ENCODE measurements around the gene FOXD1. TPM values are rescaled to one million over a fixed set of nuclear protein-coding genes. Genes with fewer than 3 reads are reported as not detected.

FOXD1 gene
- total and polyA plus RNA-seq, 9 of the 15 experiments (the other 6 are each of a cell fraction or from before 2014, with no cell fraction given) = 0.03 to 0.40 (median 0.10) TPM; not detected in 4

GRCh38 chr5:73451224-73452130 lies 2.9 kb upstream of the FOXD1 start (continued):
- TF ChIP-seq, protein P1, sequence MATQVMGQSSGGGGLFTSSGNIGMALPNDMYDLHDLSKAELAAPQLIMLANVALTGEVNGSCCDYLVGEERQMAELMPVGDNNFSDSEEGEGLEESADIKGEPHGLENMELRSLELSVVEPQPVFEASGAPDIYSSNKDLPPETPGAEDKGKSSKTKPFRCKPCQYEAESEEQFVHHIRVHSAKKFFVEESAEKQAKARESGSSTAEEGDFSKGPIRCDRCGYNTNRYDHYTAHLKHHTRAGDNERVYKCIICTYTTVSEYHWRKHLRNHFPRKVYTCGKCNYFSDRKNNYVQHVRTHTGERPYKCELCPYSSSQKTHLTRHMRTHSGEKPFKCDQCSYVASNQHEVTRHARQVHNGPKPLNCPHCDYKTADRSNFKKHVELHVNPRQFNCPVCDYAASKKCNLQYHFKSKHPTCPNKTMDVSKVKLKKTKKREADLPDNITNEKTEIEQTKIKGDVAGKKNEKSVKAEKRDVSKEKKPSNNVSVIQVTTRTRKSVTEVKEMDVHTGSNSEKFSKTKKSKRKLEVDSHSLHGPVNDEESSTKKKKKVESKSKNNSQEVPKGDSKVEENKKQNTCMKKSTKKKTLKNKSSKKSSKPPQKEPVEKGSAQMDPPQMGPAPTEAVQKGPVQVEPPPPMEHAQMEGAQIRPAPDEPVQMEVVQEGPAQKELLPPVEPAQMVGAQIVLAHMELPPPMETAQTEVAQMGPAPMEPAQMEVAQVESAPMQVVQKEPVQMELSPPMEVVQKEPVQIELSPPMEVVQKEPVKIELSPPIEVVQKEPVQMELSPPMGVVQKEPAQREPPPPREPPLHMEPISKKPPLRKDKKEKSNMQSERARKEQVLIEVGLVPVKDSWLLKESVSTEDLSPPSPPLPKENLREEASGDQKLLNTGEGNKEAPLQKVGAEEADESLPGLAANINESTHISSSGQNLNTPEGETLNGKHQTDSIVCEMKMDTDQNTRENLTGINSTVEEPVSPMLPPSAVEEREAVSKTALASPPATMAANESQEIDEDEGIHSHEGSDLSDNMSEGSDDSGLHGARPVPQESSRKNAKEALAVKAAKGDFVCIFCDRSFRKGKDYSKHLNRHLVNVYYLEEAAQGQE (IDR thresholded peaks at IDR 0.05; ENCODE audit: borderline replicate concordance) = peak; percentile 62; the same call in 1 of the 2 replicates
- TF ChIP-seq, protein P1 (CRISPR knock-in tag; IDR thresholded peaks at IDR 0.05; ENCODE audit: low read depth) = no peak
- TF ChIP-seq CTBP1 (IDR thresholded peaks at IDR 0.05; ENCODE audit: borderline replicate concordance) (0 out of 2 replicates have a peak, but pooled peaks have one; percentile 34), SMAD2 (IDR thresholded peaks at IDR 0.05; ENCODE audit: low read depth, low read length) (no peak), BCL6 (CRISPR knock-in tag; IDR thresholded peaks at IDR 0.05) (no peak), KDM2B (CRISPR knock-in tag; IDR thresholded peaks at IDR 0.05) (0 out of 2 replicates have a peak, but pooled peaks have one; percentile 41), ATF7 (IDR thresholded peaks at IDR 0.05) (0 out of 2 replicates have a peak, but pooled peaks have one; percentile 15), ARHGAP35 (IDR thresholded peaks at IDR 0.05; ENCODE audit: partially characterized antibody) (no peak), NFE2L1 (tag; IDR thresholded peaks at IDR 0.05; ENCODE audit: borderline replicate concordance, low read depth) (no peak)
- TF ChIP-seq, protein P2, sequence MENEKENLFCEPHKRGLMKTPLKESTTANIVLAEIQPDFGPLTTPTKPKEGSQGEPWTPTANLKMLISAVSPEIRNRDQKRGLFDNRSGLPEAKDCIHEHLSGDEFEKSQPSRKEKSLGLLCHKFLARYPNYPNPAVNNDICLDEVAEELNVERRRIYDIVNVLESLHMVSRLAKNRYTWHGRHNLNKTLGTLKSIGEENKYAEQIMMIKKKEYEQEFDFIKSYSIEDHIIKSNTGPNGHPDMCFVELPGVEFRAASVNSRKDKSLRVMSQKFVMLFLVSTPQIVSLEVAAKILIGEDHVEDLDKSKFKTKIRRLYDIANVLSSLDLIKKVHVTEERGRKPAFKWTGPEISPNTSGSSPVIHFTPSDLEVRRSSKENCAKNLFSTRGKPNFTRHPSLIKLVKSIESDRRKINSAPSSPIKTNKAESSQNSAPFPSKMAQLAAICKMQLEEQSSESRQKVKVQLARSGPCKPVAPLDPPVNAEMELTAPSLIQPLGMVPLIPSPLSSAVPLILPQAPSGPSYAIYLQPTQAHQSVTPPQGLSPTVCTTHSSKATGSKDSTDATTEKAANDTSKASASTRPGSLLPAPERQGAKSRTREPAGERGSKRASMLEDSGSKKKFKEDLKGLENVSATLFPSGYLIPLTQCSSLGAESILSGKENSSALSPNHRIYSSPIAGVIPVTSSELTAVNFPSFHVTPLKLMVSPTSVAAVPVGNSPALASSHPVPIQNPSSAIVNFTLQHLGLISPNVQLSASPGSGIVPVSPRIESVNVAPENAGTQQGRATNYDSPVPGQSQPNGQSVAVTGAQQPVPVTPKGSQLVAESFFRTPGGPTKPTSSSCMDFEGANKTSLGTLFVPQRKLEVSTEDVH (IDR thresholded peaks at IDR 0.05; ENCODE audit: low read depth, partially characterized antibody) = no peak
- TF ChIP-seq, protein P3, sequence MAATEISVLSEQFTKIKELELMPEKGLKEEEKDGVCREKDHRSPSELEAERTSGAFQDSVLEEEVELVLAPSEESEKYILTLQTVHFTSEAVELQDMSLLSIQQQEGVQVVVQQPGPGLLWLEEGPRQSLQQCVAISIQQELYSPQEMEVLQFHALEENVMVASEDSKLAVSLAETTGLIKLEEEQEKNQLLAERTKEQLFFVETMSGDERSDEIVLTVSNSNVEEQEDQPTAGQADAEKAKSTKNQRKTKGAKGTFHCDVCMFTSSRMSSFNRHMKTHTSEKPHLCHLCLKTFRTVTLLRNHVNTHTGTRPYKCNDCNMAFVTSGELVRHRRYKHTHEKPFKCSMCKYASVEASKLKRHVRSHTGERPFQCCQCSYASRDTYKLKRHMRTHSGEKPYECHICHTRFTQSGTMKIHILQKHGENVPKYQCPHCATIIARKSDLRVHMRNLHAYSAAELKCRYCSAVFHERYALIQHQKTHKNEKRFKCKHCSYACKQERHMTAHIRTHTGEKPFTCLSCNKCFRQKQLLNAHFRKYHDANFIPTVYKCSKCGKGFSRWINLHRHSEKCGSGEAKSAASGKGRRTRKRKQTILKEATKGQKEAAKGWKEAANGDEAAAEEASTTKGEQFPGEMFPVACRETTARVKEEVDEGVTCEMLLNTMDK (IDR thresholded peaks at IDR 0.05; ENCODE audit: borderline replicate concordance, insufficient read depth, low read depth, low read length, poor library complexity, severe bottlenecking) = peak; percentile 47

All from K562 (cell line).